Occipital lobe (tissue), 2 donors: ENCODE results near the gene NAV1. TPM values are rescaled to one million over a fixed set of nuclear protein-coding genes. Genes with fewer than 3 reads are reported as not detected.
"Not testable (repeated sequence)": the region's sequence is repeated elsewhere in the genome, so short reads cannot be mapped to it uniquely, and the experiment has no call there.

ENCODE experiments used
- DNase-seq: peaks from one replicate; lab custom pipeline; 2025; lab: John Stamatoyannopoulos, UW
- total RNA-seq: library from RNA; depleted of rRNA; stranded (reverse); fragments of >200 nt; gene quantifications from one replicate; pipeline ENCODE4 v1.2.3, GENCODE V29; 2014

The NAV1 gene
- total RNA-seq, 1 donor from 2014 or later: 38.8 TPM

DNA sequence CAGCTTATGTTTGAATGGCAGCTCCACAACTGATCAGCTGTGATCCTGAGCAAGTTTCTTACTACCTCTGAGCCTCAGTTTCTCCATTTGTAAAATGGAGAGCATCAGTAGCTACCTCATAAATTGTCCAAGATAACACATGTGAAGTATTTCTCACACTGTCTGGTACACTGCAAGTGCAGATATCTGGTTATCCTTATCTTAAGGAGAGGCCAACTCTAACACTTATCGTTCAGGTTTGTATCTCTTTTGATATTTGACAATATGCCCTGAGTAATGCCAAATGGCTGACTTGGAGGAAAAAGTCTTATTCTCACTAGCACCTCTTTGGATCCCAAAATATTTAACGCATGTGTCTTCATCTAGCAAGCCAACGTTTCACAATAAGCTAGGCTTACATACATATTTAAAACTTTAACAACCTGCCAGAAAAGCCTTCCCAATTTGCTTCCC, 34.7 kb upstream of the NAV1 start:
- DNase-seq: no peak

DNA sequence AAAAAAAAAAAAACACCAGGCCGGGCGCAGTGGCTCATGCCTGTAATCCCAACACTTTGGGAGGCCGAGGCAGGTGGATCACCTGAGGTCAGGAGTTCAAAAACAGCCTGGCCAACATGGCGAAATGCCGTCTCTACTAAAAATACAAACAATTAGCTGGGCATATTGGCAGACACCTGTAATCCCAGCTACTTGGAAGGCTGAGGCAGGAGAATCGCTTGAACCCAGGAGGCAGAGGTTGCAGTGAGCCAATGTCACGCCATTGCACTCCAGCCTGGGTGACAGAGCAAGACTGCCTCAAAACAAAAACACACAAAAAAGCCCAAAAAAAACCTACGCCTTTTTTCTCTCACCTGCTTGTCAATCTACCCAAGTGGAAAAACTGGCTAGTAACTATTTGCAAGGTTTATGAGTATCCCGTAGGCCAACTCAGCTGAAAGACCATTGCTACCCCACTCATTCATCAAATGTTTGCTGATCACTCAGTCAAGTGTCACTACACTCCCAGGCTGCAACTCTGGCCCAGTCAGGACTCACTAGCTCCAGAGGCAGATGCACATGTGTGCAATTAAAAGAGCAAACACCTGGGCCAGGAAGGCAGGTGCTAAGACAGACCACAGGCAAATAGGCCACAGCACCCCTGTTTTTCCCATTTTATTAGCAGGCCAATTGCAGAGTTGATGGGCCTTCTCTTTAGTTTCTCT, 34.0 kb upstream of the NAV1 start:
- no peak for DNase-seq

DNA sequence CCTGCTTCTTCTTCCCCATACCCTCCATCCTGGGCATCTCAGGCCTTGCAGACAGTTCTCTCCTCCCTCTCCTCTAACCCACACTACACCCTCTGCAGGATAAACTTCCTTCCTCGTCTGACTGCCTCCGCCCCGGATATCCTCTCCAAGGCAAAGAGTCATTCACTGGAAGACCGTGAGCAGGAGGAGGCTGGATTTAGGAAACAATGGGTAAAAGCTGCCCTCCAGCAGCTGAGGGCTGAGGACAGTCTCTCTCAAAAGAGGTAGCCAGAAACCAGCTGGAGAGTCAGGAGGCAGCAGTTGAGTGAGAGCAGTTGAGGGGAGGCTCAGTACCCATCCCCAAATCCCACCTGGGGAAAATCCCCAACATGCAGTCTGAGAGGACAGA, 33.4 kb upstream of the NAV1 start:
- DNase-seq: no peak

DNA sequence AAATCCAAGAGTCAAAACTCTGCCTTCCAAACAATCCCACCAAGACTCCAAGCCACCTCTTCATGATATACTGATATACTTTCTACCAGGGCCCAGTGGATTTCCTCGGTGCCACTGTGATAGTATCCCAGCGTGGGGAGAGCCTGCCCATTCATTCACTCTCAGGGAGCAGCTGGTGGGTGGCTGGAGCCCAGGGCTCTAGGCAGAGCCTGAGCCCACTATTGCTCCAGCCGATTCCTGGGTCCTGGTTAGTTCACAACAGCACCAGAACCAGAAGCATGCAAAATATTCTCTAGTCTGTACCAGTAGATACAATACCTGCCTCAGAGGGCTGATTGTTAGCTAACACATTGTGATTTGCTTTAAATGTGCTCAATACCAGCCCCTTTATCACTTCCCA, 32.8 kb upstream of the NAV1 start:
- DNase-seq: no peak

DNA sequence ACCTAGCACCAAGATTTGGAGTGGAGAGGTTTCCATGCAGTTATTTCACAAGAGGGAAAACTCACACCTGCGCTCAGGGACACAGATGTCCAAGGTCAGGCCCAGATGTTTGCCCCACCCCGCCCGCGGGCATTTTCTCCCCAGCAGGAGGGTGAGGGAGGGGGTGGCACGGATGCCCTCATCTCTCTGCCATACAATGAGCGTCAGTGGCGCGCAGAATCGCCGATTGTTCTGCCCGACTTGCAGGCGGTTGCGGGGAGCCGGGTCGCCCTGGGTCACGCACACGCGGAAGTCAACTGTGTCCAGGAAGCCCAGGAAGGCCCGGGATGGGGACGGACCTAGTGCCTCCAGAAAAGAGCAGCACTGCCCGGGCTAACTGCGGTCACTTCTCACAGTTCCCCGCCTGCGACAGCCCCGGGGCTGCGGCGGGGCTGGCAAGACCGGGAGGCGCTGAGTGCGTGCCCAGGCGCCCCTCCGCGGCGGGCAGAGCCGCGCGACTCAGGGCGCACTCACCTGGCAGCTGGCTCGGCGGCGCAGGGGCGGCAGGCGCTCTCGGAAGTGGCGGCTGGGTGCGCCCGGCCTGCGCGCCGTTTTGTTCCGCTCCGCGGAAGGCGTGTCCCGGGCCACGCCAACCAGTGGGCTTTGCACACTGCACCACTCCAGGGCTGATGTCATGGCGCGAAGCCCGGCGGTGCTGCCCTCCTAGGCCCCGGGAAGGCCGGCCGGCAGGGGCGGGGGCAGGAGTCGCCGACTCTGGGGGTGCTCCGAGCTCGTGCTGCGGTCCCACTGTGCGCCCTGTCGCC, 32.2 kb upstream of the NAV1 start, which contains the start of gene CSRP1:
TSS of gene CSRP1 (minus strand) at position 567 of the 803 bp plus-strand sequence. CDS start 10,820 bp downstream, outside the sequence.
- peak; percentile 80 for DNase-seq

DNA sequence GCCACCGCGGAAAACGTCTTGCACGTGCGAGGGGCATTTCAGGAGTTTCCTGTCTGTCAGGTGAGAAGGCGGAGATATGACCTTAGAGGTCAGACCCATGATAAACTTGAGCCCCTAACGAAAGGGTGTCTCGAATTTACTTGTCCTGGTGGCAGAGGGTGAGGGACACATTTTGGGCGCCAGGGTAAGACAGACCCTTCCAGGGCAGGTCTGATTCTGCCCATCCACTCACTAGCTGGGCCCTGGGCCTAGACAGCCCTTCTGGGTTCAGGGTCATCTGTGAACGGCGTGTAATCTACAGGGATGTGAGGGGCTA, 31.6 kb upstream of the NAV1 start:
- no peak for DNase-seq

DNA sequence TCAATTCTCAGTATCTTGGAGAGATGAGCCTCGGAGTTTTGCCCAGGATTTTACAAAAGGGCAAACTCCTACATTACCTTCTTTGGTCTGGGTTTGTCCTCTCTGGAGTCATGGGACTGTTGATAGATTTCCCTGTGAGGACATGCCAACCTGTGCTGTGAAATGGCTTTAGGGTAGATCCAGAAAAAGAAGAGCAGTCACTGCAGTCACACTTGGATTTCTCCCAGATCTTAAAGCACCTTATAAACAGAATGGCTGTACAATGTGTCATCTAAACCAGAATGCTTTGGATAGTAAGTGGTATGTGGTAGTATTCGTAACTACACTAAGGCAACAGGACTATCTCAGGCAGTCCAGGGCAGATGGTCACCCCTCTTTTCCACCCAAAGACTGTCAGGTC, 30.1 kb upstream of the NAV1 start:
- no peak for DNase-seq

DNA sequence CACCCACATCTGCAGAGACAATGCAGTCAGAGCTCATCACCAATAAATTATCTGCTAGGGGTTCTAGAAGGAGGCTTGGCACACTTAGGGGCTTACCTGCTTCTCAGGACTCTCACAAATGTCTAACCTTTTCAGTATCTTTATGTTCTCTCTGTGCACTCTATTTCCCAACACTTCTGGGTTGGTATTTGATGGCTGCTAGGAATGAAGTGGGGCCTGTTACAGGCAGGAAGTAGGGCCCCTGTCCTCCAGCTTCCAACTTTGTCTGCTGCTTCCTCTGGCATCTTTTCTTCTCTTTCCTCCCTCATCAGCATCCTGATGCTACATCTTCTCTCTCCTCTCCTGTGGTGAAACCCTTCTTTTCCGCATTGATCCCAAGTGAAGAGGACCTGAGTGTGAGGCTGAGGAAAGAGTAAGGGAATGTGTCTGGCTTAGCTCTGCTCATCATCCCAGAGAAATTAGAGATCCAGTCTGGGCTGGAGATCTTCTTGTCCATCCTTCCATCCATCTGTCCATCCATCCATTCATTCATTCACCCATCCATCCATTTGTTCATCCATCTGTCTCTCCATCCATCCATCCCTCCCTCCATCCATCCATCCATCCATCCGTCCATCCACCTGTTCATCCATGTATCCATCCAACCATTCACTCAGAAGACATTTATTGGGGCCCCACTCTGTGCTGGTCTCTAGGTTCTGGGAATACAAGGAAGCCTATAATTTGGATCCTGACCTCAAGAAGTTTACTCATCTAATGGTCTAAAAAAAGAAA, 29.1 kb upstream of the NAV1 start:
- DNase-seq: no peak

DNA sequence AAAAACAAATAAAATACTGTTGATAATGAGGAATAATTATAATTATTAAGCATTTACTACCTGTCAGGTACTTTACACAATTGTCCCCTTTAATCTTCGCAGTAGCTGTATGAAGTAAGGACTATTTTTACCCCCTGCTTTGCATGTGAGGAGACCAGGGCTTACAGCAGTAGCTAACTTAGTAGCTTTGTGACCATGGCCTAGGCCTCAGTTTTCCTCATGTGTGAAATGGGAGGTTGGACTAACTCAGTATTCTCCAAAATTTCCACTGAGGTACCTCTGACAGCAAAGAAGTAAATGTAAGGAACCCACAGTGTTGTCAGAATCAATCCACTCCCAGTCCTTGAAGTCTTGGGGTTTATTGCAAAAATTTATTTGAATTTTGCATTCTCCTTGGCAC, 28.2 kb upstream of the NAV1 start:
- DNase-seq: no peak

DNA sequence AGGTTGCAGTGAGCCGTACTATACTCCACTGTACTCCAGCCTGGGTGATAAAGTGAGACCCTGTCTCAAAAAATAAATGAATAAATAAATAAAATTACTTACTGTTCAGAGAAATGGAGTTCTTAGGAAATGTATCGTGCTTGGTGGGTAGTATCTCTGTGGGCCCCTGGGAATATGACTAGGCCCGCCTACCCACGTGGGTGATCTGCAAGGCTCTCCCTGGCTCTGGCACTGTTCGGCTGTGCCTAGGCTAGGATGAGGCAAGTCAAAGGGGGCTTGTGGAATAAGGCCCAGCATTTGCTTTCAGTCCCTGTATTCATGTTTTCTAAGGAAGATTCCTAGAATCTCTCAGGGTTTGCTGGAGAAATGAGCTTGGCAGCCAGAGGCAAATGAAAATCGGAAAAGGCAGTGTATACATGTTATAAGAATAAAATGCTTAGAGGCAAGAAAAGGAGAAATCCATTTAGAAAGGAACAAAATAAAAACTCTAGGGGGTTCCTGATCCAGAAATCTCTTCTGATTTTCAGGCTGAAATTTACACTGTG, 27.5 kb upstream of the NAV1 start:
- DNase-seq: no peak

DNA sequence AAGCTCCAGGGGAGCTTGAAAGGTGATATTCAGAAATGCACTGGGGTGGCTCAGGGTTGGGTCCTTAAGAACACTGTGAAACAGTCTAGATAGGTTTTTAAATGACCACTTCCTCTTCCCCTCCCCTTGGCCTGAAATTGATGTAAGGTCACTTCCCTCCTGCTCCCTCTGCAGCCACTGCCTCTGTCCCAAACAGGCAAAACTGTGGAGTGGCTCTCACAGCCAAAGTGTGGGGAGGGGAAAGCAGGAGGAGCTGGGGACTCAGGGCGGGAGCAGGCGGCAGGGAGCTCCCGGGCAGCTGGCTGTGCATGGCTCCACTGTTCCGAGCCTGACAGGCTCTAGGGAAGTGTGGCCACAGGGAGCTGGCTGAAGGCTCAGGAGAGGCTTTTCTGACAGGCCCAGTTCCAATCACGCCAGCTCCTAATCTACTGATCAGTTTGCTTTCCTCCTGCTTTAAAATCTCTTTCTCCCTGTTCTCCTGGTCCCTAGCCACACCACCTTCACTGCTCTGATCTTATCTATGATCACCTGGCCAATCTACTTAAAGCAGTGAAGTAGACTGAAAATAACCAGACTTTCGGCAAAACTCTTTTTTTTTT, 26.9 kb upstream of the NAV1 start:
- DNase-seq: peak; percentile 51

DNA sequence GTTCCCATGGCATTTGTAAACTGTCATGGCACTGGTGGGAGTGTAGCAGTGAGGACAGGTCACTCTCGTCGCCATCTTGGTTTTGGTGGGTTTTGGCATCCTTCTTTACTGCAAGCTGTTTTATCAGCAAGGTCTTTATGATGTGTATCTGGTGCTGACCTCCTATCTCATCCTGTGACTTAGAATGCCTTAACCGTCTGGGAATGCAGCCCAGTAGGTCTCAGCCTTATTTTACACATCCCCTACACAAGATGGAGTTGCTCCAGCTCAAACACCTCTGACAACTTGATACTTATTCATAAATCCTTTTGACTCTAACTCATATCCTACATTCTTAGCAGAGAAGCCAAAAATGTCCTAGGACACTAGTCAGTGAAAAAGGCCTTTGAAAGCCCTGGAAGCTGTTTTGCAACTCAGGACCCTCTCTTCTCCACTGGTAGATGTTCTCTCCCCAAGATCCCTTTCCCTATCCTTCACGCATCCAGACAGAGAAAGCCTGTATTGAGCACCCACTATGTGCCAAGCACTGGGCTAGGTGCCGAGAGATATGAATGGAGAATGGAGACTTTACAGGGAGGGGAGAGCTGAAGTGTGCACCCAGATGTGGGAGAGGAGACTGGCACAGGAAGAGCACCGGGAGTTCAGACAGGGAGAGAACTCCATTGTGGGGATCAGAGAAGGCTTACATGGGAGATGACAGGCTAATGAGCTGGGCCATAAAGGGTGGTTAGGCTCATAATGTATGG, 25.3 kb upstream of the NAV1 start:
- no peak for DNase-seq

DNA sequence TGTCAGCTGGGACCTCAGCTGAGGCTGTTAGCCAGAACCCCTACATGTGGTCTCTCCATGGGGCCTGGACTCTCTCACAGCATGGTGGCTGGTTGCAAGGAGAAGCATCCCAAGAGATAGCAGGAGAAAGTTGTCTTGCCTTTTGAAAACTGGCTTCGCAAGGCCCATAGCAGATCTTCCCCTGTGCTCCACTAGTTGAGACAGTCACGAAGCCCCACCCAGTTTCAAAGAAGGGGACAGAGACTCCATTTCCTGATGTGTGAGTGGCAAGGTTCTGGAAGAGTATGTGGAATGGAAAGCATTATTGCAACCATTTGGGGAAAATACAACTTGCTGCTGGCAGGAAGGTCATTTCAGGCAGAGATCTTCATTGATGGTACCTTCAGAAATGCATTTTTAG, 24.5 kb upstream of the NAV1 start:
- no peak for DNase-seq

DNA sequence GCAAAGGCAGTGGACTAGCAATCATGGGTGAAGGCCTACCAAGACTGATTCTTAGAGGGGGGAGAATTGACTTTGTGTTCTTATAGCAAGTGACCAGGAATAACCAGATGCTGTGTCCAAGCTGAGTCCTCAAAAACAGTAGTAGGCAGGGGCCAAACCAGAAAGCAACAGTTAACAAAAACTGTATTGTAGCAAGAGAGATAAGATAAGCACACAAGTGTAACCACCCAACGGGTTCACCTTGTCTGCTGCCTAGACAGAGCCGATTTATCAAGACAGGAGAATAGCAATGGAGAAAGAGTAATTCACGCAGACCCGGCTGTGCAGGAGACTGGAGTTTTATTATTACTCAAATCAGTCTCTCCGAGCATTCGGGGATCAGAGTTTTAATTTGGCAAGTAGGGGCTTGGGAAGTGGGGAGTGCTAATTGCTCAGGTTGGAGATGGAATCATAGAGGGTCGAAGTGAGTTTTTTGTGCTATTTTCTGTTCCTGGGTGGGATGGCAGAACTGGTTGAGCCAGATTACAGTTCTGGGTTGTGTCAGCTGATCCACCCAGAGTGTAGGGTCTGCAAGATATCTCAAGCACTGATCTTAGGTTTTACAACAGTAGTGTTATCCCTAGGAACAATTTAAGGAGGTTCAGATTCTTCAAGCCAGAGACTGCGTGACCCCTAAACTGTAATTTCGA, 23.7 kb upstream of the NAV1 start:
- no peak for DNase-seq

DNA sequence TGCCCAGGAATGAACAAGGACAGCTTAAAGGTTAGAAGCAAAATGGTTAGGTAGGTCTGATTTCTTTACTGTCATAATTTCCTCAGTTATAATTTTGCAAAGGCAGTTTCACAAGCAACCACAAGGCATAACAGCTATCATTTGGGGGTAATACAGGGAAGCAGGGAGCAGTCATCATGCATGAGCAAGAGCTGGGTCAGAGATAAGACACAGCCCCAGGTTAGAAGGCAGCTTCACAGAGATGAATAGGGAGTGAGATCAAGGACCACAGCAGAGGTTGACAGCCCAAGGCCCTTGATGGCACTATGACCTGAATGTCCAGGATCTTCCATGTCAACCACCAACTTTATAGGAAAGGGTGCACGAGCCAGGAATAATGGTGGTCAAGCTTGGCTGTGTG, 23.0 kb upstream of the NAV1 start:
- DNase-seq: no peak

DNA sequence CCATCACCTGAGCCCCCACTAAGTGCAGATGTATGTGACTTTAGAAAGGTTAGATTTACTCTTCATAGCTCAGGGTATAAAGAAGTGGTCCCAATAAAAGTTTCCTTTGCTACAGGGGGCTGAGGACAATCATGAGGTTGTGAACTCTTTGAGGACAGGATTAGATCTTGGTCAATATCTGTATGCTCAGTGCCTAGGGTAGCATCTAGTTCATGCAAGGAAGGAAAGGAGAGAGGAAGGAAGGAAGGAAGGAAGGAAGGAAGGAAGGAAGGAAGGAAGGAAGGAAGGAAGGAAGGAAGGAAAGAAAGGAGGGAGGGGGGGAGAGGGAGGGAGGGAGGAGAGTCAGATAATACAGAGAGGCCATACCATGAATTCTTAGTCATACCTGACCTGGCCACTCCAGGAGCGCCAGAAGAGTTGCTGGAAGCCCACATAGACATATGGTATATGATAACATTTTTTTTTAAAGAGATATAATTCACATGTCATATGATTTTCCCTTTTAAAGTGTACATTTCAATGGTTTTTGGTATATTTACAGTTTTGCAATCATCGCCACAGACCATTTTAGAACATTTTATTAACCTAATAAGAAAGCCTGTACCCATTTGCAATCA, 22.3 kb upstream of the NAV1 start:
- DNase-seq: no peak

DNA sequence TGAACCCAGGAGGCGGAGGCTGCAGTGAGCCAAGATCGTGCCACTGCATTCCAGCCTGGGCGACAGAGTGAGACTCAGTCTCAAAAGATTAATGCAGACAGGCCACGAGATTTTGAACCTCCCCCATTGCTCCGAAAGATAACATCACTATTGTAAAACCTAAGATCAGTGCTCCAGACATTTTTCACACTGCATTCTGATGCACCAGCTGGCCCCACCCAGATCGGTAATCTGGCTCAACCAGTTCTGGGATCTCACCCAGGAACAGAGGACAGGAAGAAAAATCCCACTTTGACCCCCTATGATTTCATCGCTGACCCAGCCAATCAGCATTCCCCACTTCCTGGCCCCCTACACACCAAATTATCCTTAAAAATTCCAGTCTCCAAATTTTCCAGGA, 21.3 kb upstream of the NAV1 start:
- no peak for DNase-seq

DNA sequence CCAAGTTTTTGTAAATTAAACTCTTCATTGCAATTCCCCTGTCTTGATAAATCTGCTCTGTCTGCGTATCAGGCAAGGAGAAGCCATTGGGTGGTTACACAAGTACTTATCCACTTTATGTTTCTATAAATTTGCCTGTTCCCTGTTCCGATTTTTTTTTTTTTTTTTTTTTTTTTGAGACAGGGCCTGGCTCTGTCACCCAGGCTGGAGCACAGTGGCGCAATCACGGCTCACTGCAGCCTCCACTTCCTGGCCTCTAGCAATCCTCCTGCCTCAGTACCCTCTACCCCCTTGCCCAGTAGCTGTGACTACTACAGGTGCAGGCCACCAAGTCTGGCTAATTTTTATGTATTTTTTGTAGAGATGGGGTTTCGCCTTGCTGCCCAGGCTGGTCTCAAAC, 20.9 kb upstream of the NAV1 start:
- DNase-seq: no peak

DNA sequence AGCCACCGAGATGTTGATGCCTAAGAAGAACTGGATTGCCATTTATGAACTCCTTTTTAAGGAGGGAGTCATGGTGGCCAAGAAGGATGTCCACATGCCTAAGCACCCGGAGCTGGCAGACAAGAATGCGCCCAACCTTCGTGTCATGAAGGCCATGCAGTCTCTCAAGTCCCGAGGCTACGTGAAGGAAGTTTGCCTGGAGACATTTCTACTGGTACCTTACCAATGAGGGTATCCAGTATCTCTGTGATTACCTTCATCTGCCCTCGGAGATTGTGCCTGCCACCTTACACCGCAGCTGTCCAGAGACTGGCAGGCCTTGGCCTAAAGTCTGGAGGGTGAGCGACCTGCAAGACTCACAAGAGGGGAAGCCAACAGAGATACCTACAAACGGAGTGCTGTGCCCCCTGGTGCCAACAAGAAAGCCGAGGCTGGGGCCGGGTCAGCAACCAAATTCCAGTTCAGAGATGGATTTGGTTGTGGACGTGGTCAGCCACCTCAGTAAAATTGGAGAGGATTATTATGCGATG, 18.8 kb upstream of the NAV1 start:
- not testable (repeated sequence) for DNase-seq
